Right lobe of liver (tissue), 4 donors: ENCODE data around the gene COL7A1.

Source experiments
- CTCF ChIP-seq, 4 donors: fragments of 200-600 bp in 3 of 4; fragments of 450-650 bp in 1 of 4; IDR thresholded peaks; one replicate each; pipeline versions ENCODE4 v1.5.1 to v1.8.0; 2016 to 2022; ENCODE audit warnings: antibody characterized with exemption in 4 of 4, mild to moderate bottlenecking in 2 of 4
- POLR2A ChIP-seq: fragments of 450-650 bp; IDR thresholded peaks from one replicate; pipeline ENCODE4 v1.6.1; 2017; ENCODE audit warnings: antibody characterized with exemption, mild to moderate bottlenecking
- donor health status: DM: no; HTN: no; CAD: no.
- donor health status: DM: no; HTN: no; CAD: no.
- donor health status: DM: no; HTN: yes; CAD: no.

GRCh38 chr3:48555231-48555948 is 39.7 kb downstream of the COL7A1 start:
- no peak for TF ChIP-seq CTCF (IDR thresholded peaks at IDR 0.05)
- no peak for TF ChIP-seq POLR2A
